H9 (cell line): ENCODE measurements around the gene LPP. TPM values are rescaled to one million over a fixed set of nuclear protein-coding genes. Genes with fewer than 3 reads are reported as not detected.

Experiments used
- DNase-seq: peaks from one replicate; pipeline ENCODE4 v3.0.0-alpha.2; 2017
- H2AFZ ChIP-seq: one replicate; pipeline ENCODE4 v1.6.1; 2013; ENCODE audit warnings: mild to moderate bottlenecking, low read length, control low read depth, moderate library complexity
- H2AK5ac ChIP-seq: 2 replicates; pipeline ENCODE4 v1.6.1; 2013; ENCODE audit warnings: low read length, control low read depth, mixed read lengths; ENCODE audit not compliant: insufficient read length
- H2BK120ac ChIP-seq: one replicate; pipeline ENCODE4 v1.6.1; 2013; ENCODE audit warnings: low read depth, mild to moderate bottlenecking, low read length, control low read depth, inconsistent platforms; ENCODE audit not compliant: poor library complexity, severe bottlenecking
- H2BK12ac ChIP-seq: 2 replicates; pipeline ENCODE4 v1.6.1; 2013; ENCODE audit warnings: low read length, control low read depth, mixed read lengths, low read depth; ENCODE audit not compliant: insufficient read length
- H2BK15ac ChIP-seq: 2 replicates; pipeline ENCODE4 v1.6.1; 2013; ENCODE audit warnings: low read depth, low read length, control low read depth
- H2BK20ac ChIP-seq: one replicate; pipeline ENCODE4 v1.6.1; 2013; ENCODE audit warnings: low read depth, mild to moderate bottlenecking, low read length, control low read depth, inconsistent platforms; ENCODE audit not compliant: poor library complexity, severe bottlenecking
- H2BK5ac ChIP-seq: 2 replicates; pipeline ENCODE4 v1.6.1; 2013; ENCODE audit warnings: low read length, control low read depth, mixed read lengths; ENCODE audit not compliant: insufficient read length
- H3K14ac ChIP-seq: 2 replicates; pipeline ENCODE4 v1.6.1; 2013; ENCODE audit warnings: low read length, control low read depth; ENCODE audit not compliant: insufficient read depth
- H3K18ac ChIP-seq: 2 replicates; pipeline ENCODE4 v1.6.1; 2013; ENCODE audit warnings: low read depth, mild to moderate bottlenecking, mixed read lengths, low read length, control low read depth; ENCODE audit not compliant: insufficient read length
- H3K23ac ChIP-seq: 2 replicates; pipeline ENCODE4 v1.6.1; 2013; ENCODE audit warnings: low read length, control low read depth, mixed read lengths, low read depth; ENCODE audit not compliant: insufficient read length
- H3K23me2 ChIP-seq: 2 replicates; pipeline ENCODE4 v1.6.1; 2013; ENCODE audit warnings: low read depth, mild to moderate bottlenecking, mixed read lengths, low read length, control low read depth; ENCODE audit not compliant: insufficient read length, poor library complexity, severe bottlenecking
- H3K27ac ChIP-seq: 2 replicates; pipeline ENCODE4 v1.5.1; 2013; ENCODE audit warnings: low read length, control low read depth, mixed read lengths, low read depth; ENCODE audit not compliant: insufficient read length
- H3K27me3 ChIP-seq: 2 replicates; pipeline ENCODE4 v1.6.1; 2013; ENCODE audit warnings: low read length, control low read depth, inconsistent platforms; ENCODE audit not compliant: insufficient read depth
- H3K4ac ChIP-seq: 2 replicates; pipeline ENCODE4 v1.6.1; 2013; ENCODE audit warnings: low read depth, mild to moderate bottlenecking, control low read depth, inconsistent platforms, low read length, moderate library complexity
- H3K4me1 ChIP-seq: 2 replicates; pipeline ENCODE4 v1.6.1; 2013; ENCODE audit warnings: low read length, control low read depth, inconsistent platforms; ENCODE audit not compliant: insufficient read depth
- H3K4me2 ChIP-seq: 2 replicates; pipeline ENCODE4 v1.6.1; 2013; ENCODE audit warnings: low read length, control low read depth, mixed read lengths; ENCODE audit not compliant: insufficient read length, insufficient read depth
- H3K56ac ChIP-seq: 2 replicates; pipeline ENCODE4 v1.6.1; 2013; ENCODE audit warnings: low read depth, mild to moderate bottlenecking, mixed read lengths, low read length, control low read depth; ENCODE audit not compliant: insufficient read length
- H3K79me1 ChIP-seq: 2 replicates; pipeline ENCODE4 v1.6.1; 2013; ENCODE audit warnings: low read depth, mild to moderate bottlenecking, moderate library complexity, low read length, control low read depth, inconsistent platforms; ENCODE audit not compliant: insufficient read depth, poor library complexity, severe bottlenecking
- H3K79me2 ChIP-seq: 2 replicates; pipeline ENCODE4 v1.6.1; 2013; ENCODE audit warnings: low read length, control low read depth, inconsistent platforms; ENCODE audit not compliant: insufficient read depth
- H3K9ac ChIP-seq: 2 replicates; pipeline ENCODE4 v1.6.1; 2013; ENCODE audit warnings: low read length, control low read depth, mixed read lengths; ENCODE audit not compliant: insufficient read length; ENCODE audit errors: extremely low read depth
- H3K9me3 ChIP-seq: one replicate; pipeline ENCODE4 v1.6.1; 2013; ENCODE audit warnings: low read depth, low read length, inconsistent platforms; ENCODE audit not compliant: control insufficient read depth
- H3T11ph ChIP-seq: one replicate; pipeline ENCODE4 v1.6.1; 2013; ENCODE audit warnings: mild to moderate bottlenecking, low read length, control low read depth, inconsistent platforms
- H4K20me1 ChIP-seq: one replicate; pipeline ENCODE4 v1.6.1; 2013; ENCODE audit not compliant: control insufficient read depth, insufficient read length, insufficient read depth
- H4K5ac ChIP-seq: 2 replicates; pipeline ENCODE4 v1.6.1; 2013; ENCODE audit warnings: low read depth, mild to moderate bottlenecking, mixed read lengths, low read length, control low read depth; ENCODE audit not compliant: insufficient read length
- H4K8ac ChIP-seq: replicated peaks from 2 replicates; pipeline ENCODE4 v1.6.1; 2013; ENCODE audit warnings: low read length, control low read depth, mixed read lengths, low read depth; ENCODE audit not compliant: insufficient read length
- H4K91ac ChIP-seq: 2 replicates; pipeline ENCODE4 v1.6.1; 2013; ENCODE audit warnings: low read depth, mild to moderate bottlenecking, moderate library complexity, mixed read lengths, low read length, control low read depth; ENCODE audit not compliant: insufficient read length
- H3K27ac Mint-ChIP-seq, 3 experiments: 2 replicates in 2 of 3; 3 replicates in 1 of 3; pipeline ENCODE4 v1.8.0; 2020 to 2021; ENCODE audit warnings: mixed read lengths in 3 of 3, mild to moderate bottlenecking in 1 of 3, moderate library complexity in 1 of 3
- H3K27me3 Mint-ChIP-seq: 2 replicates; pipeline ENCODE4 v1.8.0; 2021; ENCODE audit warnings: low read depth, mild to moderate bottlenecking, moderate library complexity, mixed read lengths
- H3K36me3 Mint-ChIP-seq, 3 experiments: 2 replicates in 2 of 3; 3 replicates in 1 of 3; pipeline ENCODE4 v1.8.0; 2020 to 2021; ENCODE audit warnings: low read depth in 3 of 3, mixed read lengths in 3 of 3; ENCODE audit not compliant: insufficient read depth in 1 of 3
- H3K4me1 Mint-ChIP-seq, 2 experiments: 2 replicates each; pipeline ENCODE4 v1.8.0; 2020; ENCODE audit warnings: mixed read lengths in 2 of 2
- H3K4me3 Mint-ChIP-seq, 2 experiments: 2 replicates in 1 of 2; 3 replicates in 1 of 2; pipeline ENCODE4 v1.8.0; 2020 to 2021; ENCODE audit warnings: mild to moderate bottlenecking in 2 of 2, mixed read lengths in 2 of 2, moderate library complexity in 1 of 2
- H3K9me3 Mint-ChIP-seq, 2 experiments: 2 replicates in 1 of 2; 3 replicates in 1 of 2; pipeline ENCODE4 v1.8.0; 2020; ENCODE audit warnings: mild to moderate bottlenecking in 2 of 2, mixed read lengths in 2 of 2, moderate library complexity in 1 of 2
- CTCF ChIP-seq: fragments of 200-600 bp; sonication (generic); conservative IDR thresholded peaks from 3 replicates; pipeline ENCODE4 v1.8.0; 2021; ENCODE audit warnings: antibody characterized with exemption, mild to moderate bottlenecking
- WGBS: extraction: QIAGEN DNeasy Blood & Tissue Kit; methylation state at CpG from one replicate; pipeline ENCODE4 v1.1.7; 2013; ENCODE audit warnings: missing lambda C conversion rate, low lambda C conversion rate, mixed read lengths; ENCODE audit not compliant: insufficient read length; ENCODE audit errors: extremely low coverage; 5-methylcytosine and 5-hydroxymethylcytosine counted together
- total RNA-seq: library from RNA; stranded (reverse); gene quantifications from 2 replicates; pipeline ENCODE4 v1.2.1, GENCODE V29; 2021

LPP gene
- total RNA-seq, 1 experiment from 2014 or later = 64.6 TPM

GRCh38 chr3:188577539-188577938 is 423.6 kb downstream of the LPP start:
- DNase-seq = no peak
- Histone ChIP-seq H4K91ac (no peak overlapping the region), H3T11ph (no peak overlapping the region), H2BK120ac (no peak overlapping the region), H3K27me3 (no peaks in the 10 kb centered on the region), H3K79me1 (no peaks in the 10 kb centered on the region), H3K4ac (no peak overlapping the region), H2BK12ac (no peak overlapping the region), H2BK20ac (no peak overlapping the region), H3K4me2 (no peak overlapping the region), H2BK5ac (no peak overlapping the region), H4K5ac (no peak overlapping the region), H3K56ac (no peak overlapping the region), H2BK15ac (no peak overlapping the region), H3K9me3 (no peaks in the 10 kb centered on the region), H3K9ac (no peak overlapping the region), H2AFZ (no peak overlapping the region), H3K27ac (no peak overlapping the region), H3K23ac (no peak overlapping the region), H2AK5ac (no peak overlapping the region), H3K4me1 (no peaks in the 10 kb centered on the region), H3K23me2 (no peaks in the 10 kb centered on the region), H3K18ac (no peak overlapping the region), H4K8ac (no peak overlapping the region), H4K20me1 (no peaks in the 10 kb centered on the region), H3K14ac (no peak overlapping the region), H3K79me2 (no peaks in the 10 kb centered on the region)
- TF ChIP-seq CTCF = no peak
- no peak overlapping the region for H3K4me3 Mint-ChIP-seq
- H3K36me3 Mint-ChIP-seq = no peaks in the 10 kb centered on the region
- H3K9me3 Mint-ChIP-seq = no peaks in the 10 kb centered on the region
- no CpG with 5 or more reads among the region's 3 CpGs for WGBS
- H3K27ac Mint-ChIP-seq = no peak overlapping the region
- H3K4me1 Mint-ChIP-seq = peaks cover 3 to 8% of the 10 kb centered on the region in 2 experiments; a peak in 3 of 4 replicates
- H3K27me3 Mint-ChIP-seq = no peaks in the 10 kb centered on the region
